ENCODE data around the gene HLA-DOB.

Gene HLA-DOB

GRCh38 chr6:32851025-32851424, 34.2 kb upstream of the HLA-DOB start:
- in situ Hi-C loops (cut with HindIII; ENCODE audit: low sequenced_read_pairs), result no loop called here
- H3K4me3 ChIP-seq (ENCODE audit: low read depth, low read length), result no peak overlapping the region
- no peak for DNase-seq (ENCODE audit: low read depth, low spot score)
- no peak for TF ChIP-seq CTCF (IDR thresholded peaks at IDR 0.05; ENCODE audit: low read depth, low read length)

- H3K4me3 ChIP-seq (ENCODE audit: low read depth, low read length), result no peak overlapping the region
- DNase-seq (ENCODE audit: low read depth, low spot score), result no peak
- no peak for TF ChIP-seq CTCF (IDR thresholded peaks at IDR 0.05; ENCODE audit: low read depth, low read length)
- in situ Hi-C loops (cut with HindIII; ENCODE audit: low sequenced_read_pairs), result loop anchor here (10.0 kb wide), 1 partner anchor 126 kb away; no protein-coding TSS in a partner anchor
Observed at GRCh38 chr6:32849126-32849525, 32.3 kb upstream of the HLA-DOB start.

GRCh38 chr6:32847795-32848194, 31.0 kb upstream of the HLA-DOB start:
- H3K4me3 ChIP-seq (ENCODE audit: low read depth, low read length), result no peak overlapping the region
- no peak for DNase-seq (ENCODE audit: low read depth, low spot score)
- in situ Hi-C loops (cut with HindIII; ENCODE audit: low sequenced_read_pairs), result loop anchor here (10.0 kb wide), 1 partner anchor 127 kb away; no protein-coding TSS in a partner anchor
- no peak for TF ChIP-seq CTCF (IDR thresholded peaks at IDR 0.05; ENCODE audit: low read depth, low read length)

- no peak for DNase-seq (ENCODE audit: low read depth, low spot score)
- H3K4me3 ChIP-seq (ENCODE audit: low read depth, low read length), result no peak overlapping the region
- TF ChIP-seq CTCF (IDR thresholded peaks at IDR 0.05; ENCODE audit: low read depth, low read length), result no peak
- in situ Hi-C loops (cut with HindIII; ENCODE audit: low sequenced_read_pairs), result loop anchor here (10.0 kb wide), 1 partner anchor 128 kb away; no protein-coding TSS in a partner anchor
Observed at GRCh38 chr6:32847004-32847403, 30.2 kb upstream of the HLA-DOB start.

GRCh38 chr6:32845384-32845884, 28.6 kb upstream of the HLA-DOB start:
- no peak for DNase-seq (ENCODE audit: low read depth, low spot score)
- no peak overlapping the region for H3K4me3 ChIP-seq (ENCODE audit: low read depth, low read length)
- in situ Hi-C loops (cut with HindIII; ENCODE audit: low sequenced_read_pairs), result loop anchor here (10.0 kb wide), 1 partner anchor 129 kb away; no protein-coding TSS in a partner anchor
- no peak for TF ChIP-seq CTCF (IDR thresholded peaks at IDR 0.05; ENCODE audit: low read depth, low read length)

GRCh38 chr6:32844839-32845383, 28.1 kb upstream of the HLA-DOB start:
- no peak for DNase-seq (ENCODE audit: low read depth, low spot score)
- peak overlapping the region; percentile 83 for H3K4me3 ChIP-seq (ENCODE audit: low read depth, low read length)
- TF ChIP-seq CTCF (IDR thresholded peaks at IDR 0.05; ENCODE audit: low read depth, low read length), result no peak
- in situ Hi-C loops (cut with HindIII; ENCODE audit: low sequenced_read_pairs), result loop anchor here (10.0 kb wide), 1 partner anchor 130 kb away; no protein-coding TSS in a partner anchor
